HG02852 (cell line): ENCODE results near the gene SLC25A48.
"Not testable (repeated sequence)": the region's sequence is repeated elsewhere in the genome, so short reads cannot be mapped to it uniquely, and the experiment has no call there.

Experiments
- ATAC-seq: cut with Tn5 transposase; IDR thresholded peaks from one replicate; pipeline ENCODE4 v1.9.1; 2021; ENCODE audit warnings: mild to moderate bottlenecking, moderate library complexity; ENCODE audit not compliant: unreplicated experiment

SLC25A48 gene

GRCh38 chr5:135851915-135852845, 17.7 kb downstream of the SLC25A48 start:
- no peak for ATAC-seq

DNA sequence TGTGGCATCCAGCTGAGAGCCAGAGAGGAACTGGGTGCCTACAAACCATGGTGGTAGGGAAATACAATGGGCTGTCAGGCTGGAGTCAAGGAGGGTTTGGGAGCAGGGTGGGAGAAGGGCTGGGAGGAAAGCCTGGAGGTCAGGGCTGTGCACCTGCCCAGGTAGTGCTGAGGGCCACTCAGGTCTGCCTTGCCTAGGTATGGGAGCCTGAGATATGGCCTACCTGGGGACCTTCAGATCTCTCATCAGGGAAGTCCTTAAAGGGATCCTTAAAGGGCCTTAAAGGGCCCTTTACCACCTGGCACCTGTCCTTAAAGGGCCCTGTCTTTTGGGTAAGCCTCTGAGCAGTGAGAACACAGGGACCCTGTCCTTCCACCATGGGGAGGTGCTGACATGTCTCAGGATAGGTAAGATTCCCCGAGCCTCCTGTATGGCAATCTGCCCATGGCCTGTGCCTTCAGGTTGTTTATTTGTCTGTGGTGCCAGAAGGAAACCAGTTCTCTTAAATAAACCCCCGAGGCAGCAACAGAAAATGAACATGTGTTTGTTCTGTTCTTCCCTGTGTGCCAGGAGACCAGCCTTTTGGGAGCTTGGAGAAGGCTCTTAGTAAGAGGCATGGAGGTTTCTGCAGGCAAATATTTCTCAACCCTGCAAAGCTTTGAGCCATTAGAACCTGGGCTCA, 23.3 kb downstream of the SLC25A48 start:
- no peak for ATAC-seq

DNA sequence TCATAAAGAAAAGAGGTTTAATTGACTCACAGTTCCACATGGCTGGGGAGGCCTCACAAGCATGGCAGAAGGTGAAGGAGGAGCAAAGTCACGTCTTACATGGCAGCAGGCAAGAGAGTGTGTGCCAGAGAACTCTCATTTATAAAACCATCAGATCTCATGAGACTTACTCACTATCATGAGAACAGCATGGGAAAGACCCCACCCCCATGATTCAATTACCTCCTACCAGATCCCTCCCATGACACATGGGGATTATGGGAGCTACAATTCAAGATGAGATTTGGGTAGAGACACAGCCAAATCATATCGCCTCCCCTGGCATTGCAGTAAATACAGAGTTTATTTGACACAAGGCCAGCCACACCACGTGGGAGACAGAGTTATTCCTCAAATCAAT, 24.7 kb downstream of the SLC25A48 start:
- ATAC-seq, result not testable (repeated sequence)

GRCh38 chr5:135859641-135860040, 25.2 kb downstream of the SLC25A48 start:
- no peak for ATAC-seq

DNA sequence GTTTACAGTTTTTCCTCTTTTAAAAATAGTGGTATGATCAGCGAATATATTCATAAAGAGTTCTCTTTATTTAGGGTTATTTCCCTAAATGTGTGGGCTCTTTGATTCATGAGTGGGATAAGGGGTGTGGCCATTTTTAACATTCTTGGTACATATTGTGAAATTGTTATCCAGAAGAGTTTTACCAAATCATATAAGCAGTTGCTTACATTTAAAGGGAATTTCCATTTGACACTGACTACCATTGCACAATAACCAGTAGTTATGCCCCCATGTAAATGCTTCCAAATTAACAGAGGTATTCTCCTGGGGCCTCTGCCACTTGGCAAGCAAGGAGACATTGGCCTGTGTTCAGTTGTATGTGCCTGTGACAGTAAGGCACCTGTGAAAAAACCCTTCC, 27.2 kb downstream of the SLC25A48 start:
- ATAC-seq, result no peak

GRCh38 chr5:135862086-135862485, 27.6 kb downstream of the SLC25A48 start:
- no peak for ATAC-seq

- no peak for ATAC-seq
Observed at GRCh38 chr5:135862744-135863143, 28.3 kb downstream of the SLC25A48 start.

DNA sequence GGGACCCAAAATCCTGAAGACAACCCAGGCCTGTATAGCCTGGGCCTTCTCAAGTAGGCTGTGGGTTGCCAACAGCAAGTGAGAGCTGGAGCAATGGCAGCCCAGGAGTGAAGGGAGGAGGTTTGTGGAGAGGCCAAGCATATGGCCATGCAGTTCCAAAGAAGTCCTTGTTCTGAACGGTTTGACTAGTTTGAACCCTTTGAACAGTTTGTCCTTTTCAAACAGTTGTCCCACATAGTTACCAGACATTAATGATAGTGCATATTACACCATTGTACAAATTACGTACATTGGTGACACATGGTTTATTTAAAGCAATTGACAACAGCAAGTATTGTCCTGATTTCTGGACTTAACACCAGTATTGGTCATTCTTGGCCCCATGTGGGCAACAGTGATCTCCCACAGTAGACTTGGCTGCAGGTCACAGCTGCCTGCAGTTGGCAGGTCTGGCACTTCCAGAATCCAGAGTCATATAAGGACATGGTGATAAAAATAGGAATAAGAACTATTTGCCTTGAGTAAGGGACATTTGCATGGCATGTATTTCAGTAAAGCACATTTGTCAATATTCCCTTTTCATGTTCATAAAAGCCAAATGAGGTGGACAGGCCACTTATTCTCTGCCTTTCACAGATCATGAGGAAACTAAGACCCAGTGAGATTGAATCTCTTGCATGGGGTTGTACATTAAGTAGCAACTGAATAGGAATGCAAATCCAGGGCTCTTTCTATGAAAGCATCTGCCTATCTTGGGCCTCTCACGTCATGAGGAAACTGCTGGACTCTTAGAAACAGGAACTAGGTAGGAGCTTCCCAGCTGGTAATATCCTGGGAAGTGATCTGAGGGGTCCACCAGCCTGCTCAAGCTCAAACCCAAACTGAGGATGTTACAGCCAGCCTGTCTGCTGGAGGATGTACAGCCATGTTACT, 30.3 kb downstream of the SLC25A48 start:
- no peak for ATAC-seq

DNA sequence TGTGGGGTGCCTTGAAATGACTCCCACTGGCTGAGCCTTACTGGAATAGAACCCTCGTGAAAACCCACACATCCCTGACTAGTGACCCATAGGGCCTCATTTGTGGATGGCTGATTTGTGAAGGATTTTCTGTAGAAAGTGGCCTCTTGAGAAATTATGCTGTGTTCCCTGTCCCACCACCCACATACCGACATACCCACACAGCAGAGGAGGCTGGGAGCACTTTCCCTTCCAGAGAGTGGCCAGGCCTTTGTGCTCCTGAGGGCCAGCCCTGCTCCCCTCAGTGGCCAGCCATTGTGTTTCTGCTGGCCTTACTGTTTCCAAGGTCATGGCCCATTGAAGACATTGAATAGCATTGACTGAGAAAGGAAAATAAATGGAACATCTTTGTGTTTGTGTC, 31.6 kb downstream of the SLC25A48 start:
- no peak for ATAC-seq

DNA sequence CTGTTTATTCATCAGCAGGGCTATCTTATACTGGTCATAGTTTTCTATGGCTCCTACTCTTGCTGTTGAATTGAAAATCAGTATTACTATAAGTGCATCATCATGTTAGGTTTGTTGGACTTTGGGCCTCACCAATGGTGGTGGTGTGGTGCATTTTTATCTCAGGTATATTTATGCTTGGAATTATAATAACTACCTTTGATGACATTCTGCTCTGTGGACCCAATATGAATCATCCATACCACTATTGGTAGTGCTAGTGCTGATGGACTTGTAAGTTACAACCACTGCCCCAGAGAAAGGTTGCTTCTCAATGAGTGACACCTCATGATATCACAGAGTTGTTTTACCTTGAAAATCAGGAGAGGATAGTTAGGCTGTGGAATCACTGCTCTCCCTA, 33.1 kb downstream of the SLC25A48 start:
- no peak for ATAC-seq

- no peak for ATAC-seq
Observed at GRCh38 chr5:135868681-135869080, 34.2 kb downstream of the SLC25A48 start.

- ATAC-seq, result no peak
Observed at GRCh38 chr5:135869276-135869675, 34.8 kb downstream of the SLC25A48 start.

DNA sequence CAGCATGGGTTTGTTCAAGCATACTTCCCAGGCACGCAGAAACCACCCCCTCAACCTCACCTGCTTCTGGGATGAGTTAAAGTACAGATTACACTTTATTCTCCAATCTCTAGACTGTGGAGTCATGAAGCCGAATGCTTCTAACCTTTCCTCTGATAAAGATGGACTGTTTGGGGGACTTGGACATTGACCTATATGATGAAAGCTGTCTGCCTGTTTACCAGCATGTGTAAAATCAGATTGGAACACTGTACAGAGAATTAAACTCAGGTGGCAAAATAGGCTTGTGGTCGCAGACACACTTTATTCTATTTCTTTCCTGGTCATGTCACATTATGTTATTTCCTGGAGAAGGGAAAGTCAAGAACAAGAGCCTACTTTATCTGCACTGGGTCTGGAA, 35.5 kb downstream of the SLC25A48 start:
- ATAC-seq, result no peak

DNA sequence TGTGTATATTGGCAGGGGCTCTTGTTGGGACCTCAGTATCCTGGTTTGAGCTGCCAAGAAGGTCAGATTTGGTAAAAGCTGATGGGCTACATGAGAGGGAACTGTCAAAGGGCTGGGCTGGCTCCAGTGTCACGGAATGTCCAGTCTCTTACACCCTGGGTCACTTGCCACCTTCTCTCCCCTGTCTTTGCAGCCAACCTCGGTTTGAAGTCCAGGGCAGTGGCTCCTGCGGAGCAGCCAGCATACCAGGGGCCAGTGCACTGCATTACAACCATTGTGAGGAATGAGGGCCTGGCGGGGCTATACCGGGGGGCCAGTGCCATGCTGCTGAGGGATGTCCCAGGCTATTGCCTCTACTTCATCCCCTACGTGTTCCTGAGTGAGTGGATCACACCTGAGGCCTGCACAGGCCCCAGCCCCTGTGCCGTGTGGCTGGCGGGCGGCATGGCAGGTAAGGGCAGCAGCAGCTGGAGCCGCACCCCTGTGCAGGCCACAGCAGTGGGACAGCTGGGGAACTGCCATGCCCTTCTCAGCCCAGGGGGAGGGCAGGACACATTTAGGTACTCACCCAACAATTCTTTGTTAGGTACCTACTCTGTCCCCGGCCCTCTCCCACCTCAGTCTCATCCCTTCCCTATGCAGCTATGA, 36.9 kb downstream of the SLC25A48 start:
- ATAC-seq, result no peak

DNA sequence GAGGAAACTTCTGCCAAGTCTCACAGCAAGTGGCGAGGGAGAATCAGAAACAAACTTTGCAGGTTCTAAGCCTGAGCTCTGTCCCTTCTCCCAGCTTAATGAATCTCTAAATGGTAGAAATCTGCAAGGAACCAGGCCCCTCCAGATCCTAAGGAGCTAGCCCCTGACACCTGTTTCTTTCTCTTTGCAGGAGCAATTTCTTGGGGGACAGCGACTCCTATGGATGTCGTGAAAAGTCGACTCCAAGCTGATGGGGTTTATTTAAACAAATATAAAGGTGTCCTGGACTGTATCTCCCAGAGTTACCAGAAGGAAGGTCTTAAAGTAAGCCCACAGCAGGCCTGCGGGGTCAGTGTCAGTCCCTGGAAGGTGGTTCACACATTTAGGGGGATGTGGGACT, 39.4 kb downstream of the SLC25A48 start:
- no peak for ATAC-seq

DNA sequence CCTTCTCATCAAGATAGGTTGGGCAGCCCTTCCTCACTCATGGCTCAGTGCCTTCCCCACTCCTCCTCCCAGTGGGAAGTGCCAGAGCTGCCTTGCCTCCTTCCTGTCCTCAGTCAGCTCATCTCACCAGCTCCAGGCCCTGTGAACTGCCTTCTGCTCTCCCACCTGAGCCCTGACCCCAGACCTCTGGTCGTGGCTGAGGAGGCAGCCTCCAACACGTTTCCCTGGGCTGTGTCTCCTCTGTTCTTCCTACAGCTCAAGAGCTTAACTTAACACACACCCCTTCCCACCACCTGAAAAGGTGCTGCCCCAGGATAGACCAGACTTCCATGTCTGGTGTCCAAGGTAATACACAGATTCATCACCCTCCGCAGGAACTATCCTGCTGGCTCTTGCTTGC, 40.0 kb downstream of the SLC25A48 start:
- no peak for ATAC-seq

- no peak for ATAC-seq
Observed at GRCh38 chr5:135875567-135875966, 41.1 kb downstream of the SLC25A48 start.

- ATAC-seq, result no peak
Observed at GRCh38 chr5:135876146-135876545, 41.7 kb downstream of the SLC25A48 start.

GRCh38 chr5:135877570-135878155, 43.2 kb downstream of the SLC25A48 start:
- no peak for ATAC-seq

DNA sequence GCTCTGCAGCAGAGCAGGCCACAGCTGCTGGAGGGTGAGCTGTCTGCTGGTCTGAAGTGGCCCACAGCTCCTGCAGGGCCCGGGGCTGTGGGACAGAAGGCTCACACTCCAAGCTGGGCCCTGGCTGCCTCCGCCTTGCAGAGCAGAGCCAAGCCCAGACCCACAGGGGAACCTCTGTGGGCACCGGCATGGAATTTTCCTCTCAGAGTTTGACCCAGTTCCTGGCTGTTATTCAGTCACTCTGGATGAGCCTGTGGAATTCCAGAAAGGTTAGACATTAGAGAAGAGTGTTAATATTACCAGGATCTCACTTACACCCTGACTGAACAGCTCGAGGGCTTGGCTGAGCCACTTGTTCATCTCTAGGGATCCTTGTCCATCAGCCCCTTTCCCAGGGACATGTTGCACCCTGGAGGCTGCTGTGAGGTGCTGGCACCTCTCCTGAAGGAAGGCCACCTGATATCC, 43.7 kb downstream of the SLC25A48 start:
- ATAC-seq, result no peak
